Kidney (tissue), 14 donors: ENCODE data around the gene GPR37L1. TPM values are rescaled to one million over a fixed set of nuclear protein-coding genes. Genes with fewer than 3 reads are reported as not detected.
A peak's percentile ranks its signal among the peaks of the same experiment; 100 is the strongest.

Experiments used
- DNase-seq, 5 donors: peaks; one replicate each; pipeline ENCODE4 v3.0.0-alpha.2; 2013 to 2020
- FAIRE-seq: peaks from 2 replicates; lab custom pipeline; 2012; peaks lifted over from hg19 to GRCh38; lab: Jason Lieb, UNC
- H3K27ac ChIP-seq, 2 donors: one replicate each; pipeline ENCODE4 v1.7.0; 2013; ENCODE audit warnings: low read depth in 2 of 2, low read length in 2 of 2, inconsistent platforms in 1 of 2
- H3K27me3 ChIP-seq: one replicate; pipeline ENCODE4 v1.7.1; 2013; ENCODE audit warnings: low read length, inconsistent platforms; ENCODE audit not compliant: control insufficient read depth, insufficient read depth
- H3K36me3 ChIP-seq, 3 donors: one replicate each; pipeline versions ENCODE4 v1.7.0 to v1.7.1; 2013; ENCODE audit warnings: low read length in 3 of 3, control low read depth in 1 of 3, inconsistent platforms in 1 of 3; ENCODE audit not compliant: insufficient read depth in 3 of 3, control insufficient read depth in 2 of 3
- H3K4me1 ChIP-seq, 3 donors: one replicate each; pipeline versions ENCODE4 v1.7.0 to v1.7.1; 2013; ENCODE audit warnings: low read length in 3 of 3, inconsistent platforms in 1 of 3, low read depth in 1 of 3; ENCODE audit not compliant: control insufficient read depth in 2 of 3, insufficient read depth in 2 of 3
- H3K4me3 ChIP-seq, 3 donors: one replicate each; pipeline versions ENCODE4 v1.7.0 to v1.8.1; 2013; ENCODE audit warnings: low read length in 3 of 3, control low read depth in 1 of 3, inconsistent platforms in 1 of 3
- H3K9ac ChIP-seq, 3 donors: one replicate each; pipeline versions ENCODE4 v1.7.0 to v1.7.1; 2013; ENCODE audit warnings: low read length in 3 of 3, control low read depth in 1 of 3, inconsistent platforms in 1 of 3
- H3K9me3 ChIP-seq, 3 donors: one replicate each; pipeline versions ENCODE4 v1.7.0 to v1.7.1; 2013; ENCODE audit warnings: low read length in 3 of 3, control low read depth in 1 of 3, inconsistent platforms in 1 of 3; ENCODE audit not compliant: control insufficient read depth in 2 of 3, insufficient read depth in 1 of 3
- intact Hi-C: fragments of 100-400 bp; cut with DNase I; formaldehyde crosslinking; loops from one replicate; pipeline ENCODE4 v1.11.1; 2022
- polyA plus RNA-seq: library from polyadenylated mRNA; stranded (reverse); fragments of 350-450 nt; fragmentation: Illumina TruSeq; extraction: RNeasy Lipid Tissue Mini Kit (QIAGEN cat#74804); gene quantifications from one replicate; pipeline ENCODE4 v1.2.3, GENCODE V29; 2014; ENCODE audit warnings: low read depth, low replicate concordance; ENCODE audit not compliant: insufficient read depth
- total RNA-seq: library from RNA; stranded (reverse); fragmentation: NEBNext Ultra II Directional; extraction: Animal tissue kit (Norgen Biotek cat#: 25700); gene quantifications from one replicate; pipeline ENCODE4 v1.2.1, GENCODE V29; 2021
- TF ChIP-seq, protein P1 (sequence below): IDR thresholded peaks from 3 replicates; pipeline ENCODE4 v1.5.1; 2012; ENCODE audit warnings: mild to moderate bottlenecking, moderate library complexity, borderline replicate concordance; ENCODE audit not compliant: insufficient read depth; ENCODE audit errors: extremely low read depth
- donor health status: control.
- donor health status: control.
- donor health status: control.
- donor health status: control.
- donor health status: control.
- donor health status: DM: yes; HTN: yes; CAD: no.
- donor health status: Normal renal cell carcinoma (clear cell type).

Gene GPR37L1
- total and polyA plus RNA-seq, 2 donors from 2014 or later = 0.13 TPM; not detected in 1

GRCh38 chr1:202112859-202113689, 9.6 kb upstream of the GPR37L1 start:
- Histone ChIP-seq H3K27me3 (no peaks in the 10 kb centered on the region), H3K36me3 (no peaks in the 10 kb centered on the region), H3K27ac (peak overlapping the region; percentile 38 to 67), H3K4me1 (peaks cover 0 to 23% (median 20%) of the 10 kb centered on the region in 3 donors), H3K4me3 (no peak overlapping the region), H3K9ac (no peak overlapping the region), H3K9me3 (no peaks in the 10 kb centered on the region)
- TF ChIP-seq, protein P1, sequence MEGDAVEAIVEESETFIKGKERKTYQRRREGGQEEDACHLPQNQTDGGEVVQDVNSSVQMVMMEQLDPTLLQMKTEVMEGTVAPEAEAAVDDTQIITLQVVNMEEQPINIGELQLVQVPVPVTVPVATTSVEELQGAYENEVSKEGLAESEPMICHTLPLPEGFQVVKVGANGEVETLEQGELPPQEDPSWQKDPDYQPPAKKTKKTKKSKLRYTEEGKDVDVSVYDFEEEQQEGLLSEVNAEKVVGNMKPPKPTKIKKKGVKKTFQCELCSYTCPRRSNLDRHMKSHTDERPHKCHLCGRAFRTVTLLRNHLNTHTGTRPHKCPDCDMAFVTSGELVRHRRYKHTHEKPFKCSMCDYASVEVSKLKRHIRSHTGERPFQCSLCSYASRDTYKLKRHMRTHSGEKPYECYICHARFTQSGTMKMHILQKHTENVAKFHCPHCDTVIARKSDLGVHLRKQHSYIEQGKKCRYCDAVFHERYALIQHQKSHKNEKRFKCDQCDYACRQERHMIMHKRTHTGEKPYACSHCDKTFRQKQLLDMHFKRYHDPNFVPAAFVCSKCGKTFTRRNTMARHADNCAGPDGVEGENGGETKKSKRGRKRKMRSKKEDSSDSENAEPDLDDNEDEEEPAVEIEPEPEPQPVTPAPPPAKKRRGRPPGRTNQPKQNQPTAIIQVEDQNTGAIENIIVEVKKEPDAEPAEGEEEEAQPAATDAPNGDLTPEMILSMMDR = no peak
- intact Hi-C loops = loop anchor here (5.0 kb wide), 1 partner anchor 101 kb away; the partner anchor contains the start of gene ELF3
- DNase-seq (peak in 2 of 5 donors; percentile 53 to 88), FAIRE-seq (no peak)

GRCh38 chr1:202113690-202114300, 8.9 kb upstream of the GPR37L1 start:
- Histone ChIP-seq H3K4me1 (peaks cover 0 to 16% (median 16%) of the 10 kb centered on the region in 3 donors), H3K9ac (no peak overlapping the region)
- intact Hi-C loops = loop anchor here (5.0 kb wide), 1 partner anchor 101 kb away; the partner anchor contains the start of gene ELF3

DNA sequence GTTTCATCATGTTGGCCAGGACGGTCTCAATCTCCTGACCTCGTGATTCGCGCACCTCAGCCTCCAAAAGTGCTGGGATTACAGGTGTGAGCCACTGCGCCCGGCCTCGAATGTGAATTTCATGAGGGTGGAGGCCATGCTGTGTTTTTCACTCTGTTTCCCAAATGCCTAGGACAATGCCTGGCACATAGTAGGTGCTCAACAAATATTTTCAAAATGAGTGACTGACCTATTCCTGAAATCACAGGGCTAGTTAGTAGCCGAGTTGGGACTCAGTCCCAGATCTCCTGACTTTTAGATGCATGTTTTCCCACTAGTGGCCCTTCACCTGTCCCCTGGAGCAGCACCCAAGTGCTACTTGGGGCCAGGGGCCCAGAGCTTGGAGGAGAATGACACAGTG, 6.4 kb upstream of the GPR37L1 start:
- Histone ChIP-seq H3K27ac (no peak overlapping the region), H3K27me3 (no peaks in the 10 kb centered on the region), H3K36me3 (no peaks in the 10 kb centered on the region), H3K4me1 (peaks cover 0 to 11% (median 7%) of the 10 kb centered on the region in 3 donors), H3K9ac (no peak overlapping the region), H3K4me3 (no peak overlapping the region), H3K9me3 (no peaks in the 10 kb centered on the region)
- FAIRE-seq (no peak), DNase-seq (no peak)
- TF ChIP-seq, protein P1 = no peak
- intact Hi-C loops = no loop called here

More at GRCh38 chr1:202113690-202114300, 8.9 kb upstream of the GPR37L1 start:
- FAIRE-seq = no peak
- DNase-seq = no peak
- Histone ChIP-seq H3K27ac (peak overlapping the region in 1 of 2 donors; percentile 38), H3K9me3 (no peaks in the 10 kb centered on the region), H3K36me3 (no peaks in the 10 kb centered on the region), H3K27me3 (no peaks in the 10 kb centered on the region), H3K4me3 (no peak overlapping the region)
- TF ChIP-seq, protein P1 = no peak
